Measurements from ENCODE around the gene P4HB. TPM values are rescaled to one million over a fixed set of nuclear protein-coding genes. Genes with fewer than 3 reads are reported as not detected.

Gene P4HB
- total and polyA plus RNA-seq, 12 donors = 244 to 801 (median 332) TPM

GRCh38 chr17:81829858-81830257 lies 30.5 kb downstream of the P4HB start:
- Histone ChIP-seq H3K27me3 (no peaks in the 10 kb centered on the region), H3K9me3 (no peaks in the 10 kb centered on the region), H3K4me3 (no peak overlapping the region), H3K36me3 (peaks cover 0 to 6% (median 0%) of the 10 kb centered on the region in 9 donors), H3K27ac (no peak overlapping the region), H3K4me1 (peaks cover 12 to 44% (median 27%) of the 10 kb centered on the region in 9 donors)
- WGBS, 2 donors = 95 to 96% methylated on average over 6 of the region's 6 CpGs
- intact Hi-C loops (cut with DNase I) = loop anchor here in 1 of 10 donors (5.0 kb wide), 1 partner anchor 42 kb away; the partner anchor contains the start of gene ARHGDIA
- no peak for ATAC-seq
- DNase-seq = no peak
- TF ChIP-seq CTCF (IDR thresholded peaks at IDR 0.05) = no peak

GRCh38 chr17:81828656-81829055 lies 31.7 kb downstream of the P4HB start:
- DNase-seq (no peak), ATAC-seq (no peak)
- intact Hi-C loops (cut with DNase I) = no loop called here
- Histone ChIP-seq H3K27ac (no peak overlapping the region), H3K9me3 (no peaks in the 10 kb centered on the region), H3K36me3 (peaks cover 0 to 18% (median 0%) of the 10 kb centered on the region in 9 donors), H3K4me3 (no peak overlapping the region), H3K27me3 (no peaks in the 10 kb centered on the region), H3K4me1 (peaks cover 9 to 35% (median 22%) of the 10 kb centered on the region in 9 donors)
- 80 to 81% methylated on average over 7 of the region's 7 CpGs for WGBS, 2 donors
- no peak for TF ChIP-seq CTCF (IDR thresholded peaks at IDR 0.05)

GRCh38 chr17:81825841-81826466 lies 34.4 kb downstream of the P4HB start:
- H3K9me3 ChIP-seq = no peaks in the 10 kb centered on the region
- no peaks in the 10 kb centered on the region for H3K27me3 ChIP-seq
- H3K27ac ChIP-seq = no peak overlapping the region
- intact Hi-C loops (cut with DNase I) = no loop called here
- H3K36me3 ChIP-seq = peaks cover 0 to 33% (median 6%) of the 10 kb centered on the region in 9 donors
- no peak overlapping the region for H3K4me3 ChIP-seq
- TF ChIP-seq CTCF (IDR thresholded peaks at IDR 0.05) = no peak
- no peak for ATAC-seq
- DNase-seq = no peak
- peaks cover 7 to 37% (median 23%) of the 10 kb centered on the region in 9 donors for H3K4me1 ChIP-seq
- WGBS, 2 donors = 84 to 85% methylated on average over 11 of the region's 11 CpGs

GRCh38 chr17:81824595-81824994 lies 35.7 kb downstream of the P4HB start:
- no peak for TF ChIP-seq CTCF (IDR thresholded peaks at IDR 0.05)
- DNase-seq (no peak), ATAC-seq (no peak)
- peaks cover 0 to 31% (median 6%) of the 10 kb centered on the region in 9 donors for H3K36me3 ChIP-seq
- 87 to 90% methylated on average over 11 of the region's 11 CpGs for WGBS, 2 donors
- H3K27ac ChIP-seq = no peak overlapping the region
- intact Hi-C loops (cut with DNase I) = loop anchor here in 1 of 10 donors (5.0 kb wide), 1 partner anchor 38 kb away; the partner anchor contains the start of gene P4HB
- no peaks in the 10 kb centered on the region for H3K27me3 ChIP-seq
- peaks cover 7 to 36% (median 23%) of the 10 kb centered on the region in 9 donors for H3K4me1 ChIP-seq
- H3K4me3 ChIP-seq = no peak overlapping the region
- H3K9me3 ChIP-seq = no peaks in the 10 kb centered on the region

Measured in heart right ventricle (tissue), 16 donors.